Caco-2 (cell line): ENCODE results near the gene BTBD9. TPM values are rescaled to one million over a fixed set of nuclear protein-coding genes. Genes with fewer than 3 reads are reported as not detected.
"Not testable (repeated sequence)": the region's sequence is repeated elsewhere in the genome, so short reads cannot be mapped to it uniquely, and the experiment has no call there.

Source experiments
- BruUV-seq: library from RNA; stranded (reverse); fragments of 400-500 nt; replicated peaks from 2 replicates; lab custom pipeline; 2021; lab: Mats Ljungman, UMichigan
- CTCF ChIA-PET: fragments of 300-600 bp; sonication (Branson Sonifier 250); formaldehyde crosslinking; loops from one replicate; lab custom pipeline; 2022; ENCODE audit warnings: antibody characterized with exemption; lab: Charles Lee
- POLR2A ChIA-PET: fragments of 300-600 bp; sonication (Branson Sonifier 250); formaldehyde crosslinking; loops from one replicate; lab custom pipeline; 2022; ENCODE audit warnings: antibody characterized with exemption; lab: Charles Lee
- DNase-seq, 2 experiments: peaks; one replicate each; pipeline versions ENCODE4 v3.0.0 to v3.0.0-alpha.2; 2020 to 2022
- H3K27me3 ChIP-seq: replicated peaks from 2 replicates; pipeline ENCODE4 v1.6.0; 2011; ENCODE audit warnings: low read length; ENCODE audit not compliant: control insufficient read depth, insufficient read depth
- H3K36me3 ChIP-seq: 2 replicates; pipeline ENCODE4 v1.5.1; 2011; ENCODE audit warnings: low read length; ENCODE audit not compliant: control insufficient read depth, insufficient read depth
- H3K4me1 ChIP-seq: fragments of 250-450 bp; sonication (Bioruptor Pico); 2 replicates; pipeline ENCODE4 v1.5.1; 2020; ENCODE audit warnings: mild to moderate bottlenecking
- H3K4me3 ChIP-seq: 2 replicates; pipeline ENCODE4 v1.5.1; 2011; ENCODE audit warnings: low read depth, mild to moderate bottlenecking, control low read depth, low read length
- H3K9me3 ChIP-seq: fragments of 250-450 bp; sonication (Bioruptor Pico); 2 replicates; pipeline ENCODE4 v1.5.1; 2020; ENCODE audit warnings: mild to moderate bottlenecking, moderate library complexity
- H3K27ac Mint-ChIP-seq: one replicate; pipeline ENCODE4 v1.8.0; 2022; ENCODE audit warnings: mixed read lengths; ENCODE audit not compliant: unreplicated experiment
- H3K27me3 Mint-ChIP-seq: one replicate; pipeline ENCODE4 v1.8.0; 2022; ENCODE audit warnings: mixed read lengths; ENCODE audit not compliant: insufficient read depth, unreplicated experiment
- H3K36me3 Mint-ChIP-seq: one replicate; pipeline ENCODE4 v1.8.0; 2022; ENCODE audit warnings: mild to moderate bottlenecking, mixed read lengths; ENCODE audit not compliant: insufficient read depth, unreplicated experiment
- H3K4me1 Mint-ChIP-seq: one replicate; pipeline ENCODE4 v1.8.0; 2022; ENCODE audit warnings: low read depth, mixed read lengths; ENCODE audit not compliant: unreplicated experiment
- H3K4me3 Mint-ChIP-seq: one replicate; pipeline ENCODE4 v1.8.0; 2022; ENCODE audit warnings: mild to moderate bottlenecking, moderate library complexity, mixed read lengths; ENCODE audit not compliant: unreplicated experiment
- H3K9me3 Mint-ChIP-seq: one replicate; pipeline ENCODE4 v1.8.0; 2022; ENCODE audit warnings: mixed read lengths; ENCODE audit not compliant: unreplicated experiment
- intact Hi-C: fragments of 100-400 bp; cut with micrococcal nuclease; formaldehyde crosslinking; loops from one replicate; pipeline ENCODE4 v1.10.0; 2022; ENCODE audit not compliant: unreplicated experiment
- total RNA-seq: library from RNA; stranded (reverse); gene quantifications from 2 replicates; pipeline ENCODE4 v1.2.3, GENCODE V29; 2022
- TF ChIP-seq, protein P1 (sequence below), 2 experiments: fragments of 200-600 bp in 1 of 2; IDR thresholded peaks; 1 replicate in 1 of 2; 2 replicates in 1 of 2; pipeline versions ENCODE4 v1.5.1 to v1.8.0; 2011 to 2022; ENCODE audit warnings: antibody characterized with exemption in 1 of 2, control low read depth in 1 of 2, inconsistent platforms in 1 of 2, low read depth in 1 of 2, low read length in 1 of 2, mild to moderate bottlenecking in 1 of 2, moderate library complexity in 1 of 2; ENCODE audit not compliant: insufficient read depth in 1 of 2, severe bottlenecking in 1 of 2, unreplicated experiment in 1 of 2

Gene BTBD9
- total RNA-seq, 1 experiment from 2014 or later = 19.6 TPM

DNA sequence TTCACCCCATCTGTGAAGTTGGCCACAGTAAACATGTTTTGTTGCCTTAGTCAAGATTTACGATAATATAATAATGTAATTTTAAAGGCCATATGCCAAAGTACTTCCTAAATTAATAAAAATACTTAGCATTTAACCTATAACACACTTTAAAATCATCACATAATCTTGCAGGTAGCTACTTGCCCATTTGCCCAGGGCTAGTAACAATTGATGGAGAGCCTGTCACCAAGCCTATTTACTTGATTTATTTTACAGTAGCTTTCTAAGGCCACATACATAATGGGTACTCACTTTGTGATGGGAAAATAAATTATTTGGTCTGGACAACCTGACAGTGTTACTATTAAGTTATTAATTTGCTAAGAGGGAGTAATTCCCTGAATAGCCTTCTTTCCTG is 14.5 kb downstream of the BTBD9 start:
- no peak for DNase-seq
- Mint-ChIP-seq H3K27me3 (no peaks in the 10 kb centered on the region), H3K4me1 (peaks cover 7% of the 10 kb centered on the region), H3K36me3 (peaks cover 12% of the 10 kb centered on the region), H3K4me3 (no peak overlapping the region), H3K9me3 (peaks cover 8% of the 10 kb centered on the region), H3K27ac (no peak overlapping the region)
- TF ChIP-seq, protein P1, sequence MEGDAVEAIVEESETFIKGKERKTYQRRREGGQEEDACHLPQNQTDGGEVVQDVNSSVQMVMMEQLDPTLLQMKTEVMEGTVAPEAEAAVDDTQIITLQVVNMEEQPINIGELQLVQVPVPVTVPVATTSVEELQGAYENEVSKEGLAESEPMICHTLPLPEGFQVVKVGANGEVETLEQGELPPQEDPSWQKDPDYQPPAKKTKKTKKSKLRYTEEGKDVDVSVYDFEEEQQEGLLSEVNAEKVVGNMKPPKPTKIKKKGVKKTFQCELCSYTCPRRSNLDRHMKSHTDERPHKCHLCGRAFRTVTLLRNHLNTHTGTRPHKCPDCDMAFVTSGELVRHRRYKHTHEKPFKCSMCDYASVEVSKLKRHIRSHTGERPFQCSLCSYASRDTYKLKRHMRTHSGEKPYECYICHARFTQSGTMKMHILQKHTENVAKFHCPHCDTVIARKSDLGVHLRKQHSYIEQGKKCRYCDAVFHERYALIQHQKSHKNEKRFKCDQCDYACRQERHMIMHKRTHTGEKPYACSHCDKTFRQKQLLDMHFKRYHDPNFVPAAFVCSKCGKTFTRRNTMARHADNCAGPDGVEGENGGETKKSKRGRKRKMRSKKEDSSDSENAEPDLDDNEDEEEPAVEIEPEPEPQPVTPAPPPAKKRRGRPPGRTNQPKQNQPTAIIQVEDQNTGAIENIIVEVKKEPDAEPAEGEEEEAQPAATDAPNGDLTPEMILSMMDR (IDR thresholded peaks at IDR 0.05; ENCODE audit: insufficient read depth in 1 of 2, low read depth in 1 of 2, low read length in 1 of 2, severe bottlenecking in 1 of 2, unreplicated experiment in 1 of 2) = no peak
- intact Hi-C loops = no loop called here
- H3K4me1 ChIP-seq = peaks cover 3% of the 10 kb centered on the region
- ChIA-PET POLR2A (no interaction called here), CTCF (no interaction called here)
- BruUV-seq = no TSS peak
- no peaks in the 10 kb centered on the region for H3K9me3 ChIP-seq
- no peaks in the 10 kb centered on the region for H3K36me3 ChIP-seq
- H3K4me3 ChIP-seq = no peak overlapping the region
- H3K27me3 ChIP-seq = no peaks in the 10 kb centered on the region

DNA sequence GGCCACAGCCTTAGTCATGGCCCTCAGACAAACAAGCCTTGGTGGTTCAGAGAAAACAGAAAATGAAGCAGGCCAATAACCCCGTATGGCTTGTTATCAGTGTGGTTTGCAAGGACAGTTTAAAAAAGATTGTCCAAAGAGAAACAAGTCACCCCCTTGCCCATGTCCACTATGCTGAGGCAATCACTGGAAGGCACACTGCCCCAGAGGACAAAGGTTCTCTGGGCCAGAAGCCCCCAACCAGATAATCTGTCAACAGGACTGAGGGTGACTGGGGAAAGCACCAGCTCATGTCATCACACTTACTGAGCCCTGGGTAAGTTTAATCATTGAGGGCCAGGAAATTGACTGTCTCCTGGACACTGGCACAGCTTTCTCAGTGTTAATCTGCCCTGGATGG is 20.4 kb downstream of the BTBD9 start:
- Mint-ChIP-seq H3K36me3 (peaks cover 20% of the 10 kb centered on the region), H3K27ac (peak overlapping the region; percentile 69), H3K4me1 (peaks cover 20% of the 10 kb centered on the region)
- DNase-seq, H3K36me3 ChIP-seq, H3K27me3 ChIP-seq, BruUV-seq, H3K4me3 Mint-ChIP-seq, H3K4me3 ChIP-seq, H3K9me3 ChIP-seq, CTCF ChIA-PET, intact Hi-C loops, POLR2A ChIA-PET, H3K9me3 Mint-ChIP-seq, H3K27me3 Mint-ChIP-seq: not testable (repeated sequence)
- H3K4me1 ChIP-seq = peaks cover 39% of the 10 kb centered on the region

- POLR2A ChIA-PET = interaction anchor here (0.6 to 0.7 kb wide), 2 partner anchors 25 to 1404 kb away, joined by 3 to 4 read pairs; no protein-coding TSS in a partner anchor
- CTCF ChIA-PET, H3K4me3 Mint-ChIP-seq, H3K27me3 Mint-ChIP-seq, intact Hi-C loops, H3K36me3 ChIP-seq, H3K4me3 ChIP-seq, H3K27me3 ChIP-seq, BruUV-seq, H3K9me3 Mint-ChIP-seq, H3K9me3 ChIP-seq: not testable (repeated sequence)
- peaks cover 49% of the 10 kb centered on the region for H3K4me1 ChIP-seq
- Mint-ChIP-seq H3K27ac (peak overlapping the region; percentile 69), H3K4me1 (peaks cover 20% of the 10 kb centered on the region), H3K36me3 (peaks cover 15% of the 10 kb centered on the region)
- DNase-seq = peak; percentile 56 to 77
Measured at GRCh38 chr6:38618301-38618700, 21.4 kb downstream of the BTBD9 start.

DNA sequence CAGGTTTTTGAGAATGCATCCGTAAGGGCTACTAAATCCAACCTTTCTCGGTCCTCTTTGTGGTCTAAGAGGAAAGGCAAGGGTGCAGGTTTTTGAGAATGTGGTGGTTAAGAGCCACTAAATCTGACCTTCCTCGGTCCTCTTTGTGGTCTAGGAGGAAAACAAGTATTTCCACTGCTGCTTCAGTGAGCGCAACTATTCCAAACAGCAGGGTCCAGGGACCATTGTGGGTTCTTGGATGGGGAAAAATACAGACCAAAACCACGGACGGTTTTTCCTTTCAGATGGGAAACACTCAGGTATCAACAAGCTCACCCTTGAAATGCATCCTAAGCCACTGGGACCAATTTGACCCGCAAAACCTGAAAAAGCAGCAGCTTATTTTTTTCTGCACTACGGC is 21.9 kb downstream of the BTBD9 start:
- H3K27me3 ChIP-seq = no peaks in the 10 kb centered on the region
- Mint-ChIP-seq H3K36me3 (peaks cover 15% of the 10 kb centered on the region), H3K27me3 (no peaks in the 10 kb centered on the region), H3K9me3 (peaks cover 8% of the 10 kb centered on the region), H3K4me1 (peaks cover 19% of the 10 kb centered on the region), H3K4me3 (no peak overlapping the region), H3K27ac (peak overlapping the region; percentile 87)
- TF ChIP-seq, protein P1 (IDR thresholded peaks at IDR 0.05; ENCODE audit: insufficient read depth in 1 of 2, low read depth in 1 of 2, low read length in 1 of 2, severe bottlenecking in 1 of 2, unreplicated experiment in 1 of 2) = no peak
- BruUV-seq = TSS peak; percentile 87
- H3K4me1 ChIP-seq = peaks cover 54% of the 10 kb centered on the region
- no peak overlapping the region for H3K4me3 ChIP-seq
- intact Hi-C loops = no loop called here
- H3K9me3 ChIP-seq = no peaks in the 10 kb centered on the region
- ChIA-PET POLR2A (interaction anchor here (0.7 kb wide), 1 partner anchor 1403 kb away, joined by 3 read pairs; no protein-coding TSS in a partner anchor), CTCF (no interaction called here)
- no peaks in the 10 kb centered on the region for H3K36me3 ChIP-seq
- DNase-seq = no peak
